DMS 273 (cell line): Measurements from ENCODE around the gene NOP10.
"Not testable (repeated sequence)": the region's sequence is repeated elsewhere in the genome, so short reads cannot be mapped to it uniquely, and the experiment has no call there.

Experiments used
- DNase-seq: peaks from one replicate; lab custom pipeline; 2025; ENCODE audit not compliant: unreplicated experiment; lab: John Stamatoyannopoulos, UW

The NOP10 gene

DNA sequence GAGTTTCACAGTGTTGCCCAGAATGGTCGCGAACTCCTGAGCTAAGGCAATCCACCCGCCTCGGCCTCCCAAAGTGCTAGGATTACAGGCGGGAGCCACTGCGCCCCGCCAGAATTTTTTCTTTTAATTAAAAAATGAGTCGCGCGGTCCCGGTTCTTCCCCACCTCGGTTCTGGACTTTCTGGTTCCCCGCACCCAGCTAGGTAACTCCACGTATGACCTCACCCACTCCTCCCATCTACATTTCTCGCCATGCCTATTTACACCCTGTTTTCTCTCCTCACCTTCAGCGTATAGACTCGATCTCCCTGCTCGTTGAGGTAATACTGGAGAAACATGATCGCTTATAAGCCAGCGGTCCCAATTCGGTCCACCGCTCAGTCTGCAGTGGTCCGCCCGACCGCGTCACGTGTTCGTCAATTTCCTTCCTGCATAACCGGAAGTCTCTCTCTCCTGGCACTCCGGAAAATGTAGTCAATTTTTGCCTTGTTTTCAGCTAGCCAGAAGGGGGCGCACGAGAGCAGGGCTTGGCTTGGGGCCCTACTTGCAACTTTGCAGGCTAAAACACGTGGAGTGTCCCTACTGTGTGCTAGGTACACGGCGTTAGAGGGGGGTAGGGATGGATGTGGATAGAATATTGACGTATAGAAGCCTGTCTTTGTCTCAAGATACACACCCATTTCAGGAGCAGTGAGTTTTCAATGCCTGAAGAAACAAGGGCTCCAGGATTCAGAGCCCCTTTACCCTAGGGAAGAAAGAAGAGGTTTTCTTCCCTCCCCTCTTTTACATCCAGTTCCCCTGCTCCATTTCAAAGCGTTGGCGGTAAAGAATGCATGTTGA, at the start of gene NOP10, which contains the start of gene NUTM1:
Gene NOP10 (minus strand): TSS at position 400 of the 839 bp plus-strand sequence. CDS start 63 bp downstream, at position 337.
Gene NUTM1 (plus strand): TSS at position 579 of the 839 bp plus-strand sequence. CDS start 382 bp downstream, outside the sequence.
- peak; percentile 93 for DNase-seq

DNA sequence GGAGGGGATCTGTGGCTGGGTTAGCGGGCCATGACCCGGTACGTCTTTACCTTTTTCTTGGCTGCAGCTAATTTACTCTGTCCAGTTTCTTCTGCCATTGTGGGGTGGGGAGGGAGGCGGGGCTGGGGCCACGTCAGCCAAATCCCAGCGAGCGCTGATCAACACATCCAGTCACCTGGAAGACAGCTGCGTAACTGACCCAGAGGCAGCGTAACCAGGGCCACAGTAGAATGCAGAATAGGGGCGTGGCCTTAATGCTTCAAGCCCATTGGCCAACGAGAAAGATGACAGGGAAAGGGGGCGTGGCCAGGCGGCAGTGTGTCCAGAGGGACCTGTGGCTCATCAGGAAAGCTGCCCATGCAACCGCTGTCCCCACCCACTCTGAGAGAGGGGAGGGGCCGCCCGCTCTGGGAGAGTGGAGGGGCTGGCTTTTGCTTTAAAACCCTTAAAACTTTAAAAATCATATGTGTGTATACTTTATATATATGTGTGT, 46.7 kb upstream of the NOP10 start:
- DNase-seq = not testable (repeated sequence)

DNA sequence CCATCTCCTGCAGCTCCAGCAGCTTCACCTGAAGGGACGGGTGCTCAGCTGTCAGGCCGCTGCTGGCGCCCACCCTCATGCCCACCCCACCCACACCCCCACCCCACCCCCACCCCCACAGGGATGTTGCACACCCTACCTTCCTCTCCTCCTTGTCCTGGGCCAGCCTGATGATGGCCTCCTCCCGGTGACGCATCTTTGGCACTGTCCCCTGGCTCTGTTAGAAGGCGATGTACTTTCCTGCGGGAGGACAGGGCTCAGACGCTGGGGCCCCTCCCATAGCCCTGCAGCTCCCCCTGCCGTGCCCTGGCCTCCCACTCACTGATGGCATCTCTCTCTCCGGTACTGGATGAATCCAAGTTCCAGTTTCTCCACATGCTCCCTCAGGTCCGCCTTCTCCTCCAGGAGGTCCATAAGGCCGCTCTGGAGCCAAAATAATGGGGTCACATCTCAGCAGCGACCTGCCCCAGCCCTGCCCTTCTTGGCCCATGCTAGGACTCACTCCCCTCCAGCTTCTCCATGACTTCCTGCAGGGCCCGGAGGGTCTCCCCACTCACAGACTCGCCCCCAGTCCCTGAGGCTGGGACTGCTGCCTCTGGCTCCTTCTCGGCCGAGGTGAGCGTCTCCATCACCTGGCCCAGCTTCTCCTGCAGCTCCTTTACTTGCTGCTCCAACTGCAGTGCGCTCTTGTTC, 39.0 kb upstream of the NOP10 start:
- DNase-seq = not testable (repeated sequence)

DNA sequence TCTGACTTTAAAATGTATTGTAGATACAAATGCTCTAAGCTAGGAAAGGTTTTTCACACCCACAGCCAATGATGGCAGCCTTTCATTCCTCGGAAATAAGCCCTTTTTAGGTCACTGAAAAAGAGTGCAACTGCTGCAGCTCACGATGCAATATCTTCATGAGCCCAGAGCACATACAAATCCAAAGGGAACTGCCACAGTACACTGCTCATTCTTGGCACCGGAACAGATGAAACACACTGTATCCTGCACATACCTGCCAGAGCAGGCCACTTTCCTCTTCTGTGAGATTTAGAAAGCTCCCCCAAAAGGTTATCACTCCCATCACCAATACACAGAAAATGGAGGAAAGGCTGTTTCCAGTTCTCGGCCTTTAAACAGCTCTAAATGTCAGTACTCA, 37.6 kb upstream of the NOP10 start:
- not testable (repeated sequence) for DNase-seq

DNA sequence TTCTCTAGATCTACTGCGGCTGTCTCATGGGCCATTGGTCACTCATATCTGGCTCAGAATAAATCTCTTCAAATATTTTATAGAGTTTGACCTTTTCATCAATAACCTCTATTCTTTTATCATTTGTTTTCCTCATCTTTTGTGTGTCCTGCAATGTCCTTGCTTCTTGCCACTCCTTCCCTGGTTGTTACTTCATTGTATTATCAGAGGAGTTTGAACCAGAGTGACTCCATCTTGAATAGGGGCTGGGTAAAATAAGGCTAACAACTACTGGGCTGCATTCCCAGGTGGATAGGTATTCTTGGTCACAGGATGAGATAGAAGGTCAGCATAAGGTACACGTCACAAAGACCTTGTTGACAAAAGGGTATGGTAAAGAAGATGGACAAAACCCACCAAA, 33.9 kb upstream of the NOP10 start:
- no peak for DNase-seq

DNA sequence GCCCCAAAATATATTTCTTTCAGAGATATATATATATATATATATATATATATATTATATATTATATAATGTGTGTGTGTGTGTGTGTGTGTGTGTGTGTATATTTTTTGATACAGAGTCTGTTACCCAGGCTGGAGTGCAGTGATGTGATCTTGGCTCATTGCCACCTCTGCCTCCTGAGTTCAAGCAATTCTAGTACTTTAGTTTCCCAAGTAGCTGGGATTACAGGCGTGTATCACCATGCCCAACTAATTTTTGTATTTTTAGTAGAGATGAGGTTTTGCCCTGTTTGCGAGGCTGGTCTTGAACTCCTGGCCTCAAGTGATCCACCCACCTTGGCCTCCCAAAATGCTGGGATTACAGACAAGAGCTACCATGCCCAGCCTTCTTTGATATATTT, 32.6 kb upstream of the NOP10 start:
- not testable (repeated sequence) for DNase-seq

DNA sequence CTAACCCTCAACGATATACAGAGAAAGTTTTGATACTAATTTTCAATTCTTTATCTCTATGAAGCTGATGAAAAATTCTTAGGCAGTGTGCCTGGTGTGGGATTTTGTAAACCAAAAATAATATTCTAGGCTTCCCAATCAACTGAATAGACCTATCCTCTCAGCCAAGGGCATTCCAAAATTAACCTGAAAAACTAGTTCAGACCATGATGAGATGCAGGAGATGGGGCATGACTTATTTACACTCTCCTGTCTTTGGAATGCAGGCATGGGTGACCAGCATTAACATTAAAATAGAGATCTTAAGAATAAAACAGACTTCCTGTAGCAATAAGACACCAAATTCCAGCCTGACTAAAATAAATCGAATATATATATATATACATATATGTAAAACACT, 31.9 kb upstream of the NOP10 start:
- DNase-seq = no peak

DNA sequence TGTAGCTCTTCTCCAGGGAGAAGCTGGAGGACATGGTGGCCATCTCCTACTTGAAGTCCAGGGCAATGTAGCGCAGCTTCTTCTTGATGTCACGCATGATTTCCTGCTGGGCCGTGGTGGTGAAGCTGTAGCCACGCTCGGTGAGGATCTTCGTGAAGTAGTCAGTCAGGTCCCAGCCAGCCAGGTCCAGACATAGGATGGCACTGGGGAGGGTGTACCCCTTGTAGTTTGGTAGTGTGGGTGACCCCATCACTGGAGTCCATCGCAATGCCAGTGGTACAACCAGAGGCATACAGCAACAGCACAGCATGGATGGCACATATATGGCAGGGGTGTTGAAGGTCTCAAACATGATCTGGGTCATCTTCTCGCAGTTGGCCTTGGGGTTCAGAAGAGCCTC, 31.0 kb upstream of the NOP10 start:
- no peak for DNase-seq

DNA sequence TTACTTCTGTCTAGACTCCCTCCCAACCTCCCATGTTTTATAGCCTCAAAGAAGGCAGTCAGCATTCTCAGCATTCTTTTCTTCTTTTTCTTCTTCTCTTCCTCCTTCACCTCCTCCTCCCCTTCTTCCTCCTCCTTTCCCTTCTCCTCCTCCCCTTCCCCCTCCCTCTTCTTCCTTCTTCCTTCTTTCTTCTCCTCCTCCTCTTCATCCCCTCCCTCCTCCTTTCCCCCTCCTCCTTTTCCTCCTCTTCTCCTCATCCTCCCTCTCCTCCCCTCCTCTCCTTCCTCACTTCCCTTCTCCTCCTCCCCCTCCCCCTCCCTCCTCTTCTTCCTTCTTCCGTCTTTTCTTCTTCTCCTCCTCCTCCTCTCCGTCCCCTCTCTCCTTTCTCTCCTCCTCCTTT, 27.7 kb upstream of the NOP10 start:
- DNase-seq = no peak

DNA sequence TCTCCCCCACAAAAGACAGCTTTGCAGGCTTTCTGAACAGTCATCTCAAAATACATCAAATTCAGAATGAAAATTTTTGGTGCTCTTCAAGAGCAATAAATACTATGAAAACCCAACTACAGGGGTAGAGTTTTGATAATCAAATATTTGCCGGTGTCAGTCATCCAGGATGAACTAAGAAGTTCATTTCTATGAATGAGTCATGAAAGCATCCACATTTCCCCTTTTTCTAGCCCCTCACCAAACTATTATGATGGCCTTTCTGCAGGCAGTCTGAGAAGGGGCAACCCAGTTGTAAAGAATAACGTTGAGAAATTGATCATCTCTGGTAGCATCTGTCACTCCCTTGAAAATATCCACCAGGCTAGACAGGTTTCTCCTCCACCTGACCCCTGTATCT, 27.2 kb upstream of the NOP10 start:
- DNase-seq = no peak

DNA sequence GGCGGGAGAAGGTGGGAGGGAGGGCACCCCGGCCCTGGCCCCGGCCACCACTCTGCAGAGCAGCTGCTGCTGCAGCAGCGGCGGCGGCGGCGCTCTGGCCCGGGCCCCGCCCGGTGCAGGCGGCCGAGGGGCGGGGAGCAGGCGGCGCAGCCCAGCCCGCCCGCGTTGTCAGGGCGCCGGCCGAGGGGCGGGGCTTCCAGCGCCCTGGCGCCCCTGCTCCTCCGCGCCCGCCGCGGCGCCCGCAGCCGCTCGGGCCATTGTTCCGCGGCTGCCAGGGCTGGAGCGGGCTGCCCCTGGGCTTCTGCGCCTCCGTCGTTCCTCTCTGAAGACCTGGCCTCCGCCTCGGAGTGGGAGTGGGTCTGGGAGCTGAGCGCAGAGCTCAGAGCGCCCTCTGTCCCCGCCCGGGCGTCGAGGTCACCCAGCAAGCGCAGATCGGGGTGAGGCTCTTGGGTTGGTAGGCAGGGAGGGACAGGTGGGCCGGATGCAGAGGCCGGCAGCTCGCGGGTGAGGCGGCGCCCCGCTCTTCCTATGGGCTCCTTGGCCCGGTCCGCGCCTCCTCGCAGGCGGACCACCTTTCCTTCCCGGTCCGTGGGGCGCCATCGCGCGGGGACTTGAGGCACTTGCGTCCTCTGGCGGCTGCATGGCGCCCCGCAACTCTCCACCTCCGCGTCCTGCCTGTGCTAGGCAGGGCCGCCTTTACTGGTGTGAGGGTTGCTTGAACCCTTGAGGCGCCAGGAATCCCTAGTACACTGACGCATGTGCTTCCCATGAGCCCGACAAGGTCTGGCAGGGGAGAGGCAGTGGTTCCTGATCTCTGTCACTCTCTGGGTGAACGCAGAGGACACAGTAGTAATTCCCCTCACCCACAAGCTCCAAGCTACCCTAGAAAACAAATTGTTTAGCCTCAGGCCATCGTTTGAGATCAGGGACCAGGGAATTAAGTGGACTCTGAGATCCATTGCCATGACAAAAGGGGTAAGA, 24.5 kb upstream of the NOP10 start, which contains the start of gene LPCAT4:
Gene LPCAT4 (minus strand): TSS at position 96 of the 981 bp plus-strand sequence. CDS start 96 bp downstream, outside the sequence.
- DNase-seq = peak; percentile 92

DNA sequence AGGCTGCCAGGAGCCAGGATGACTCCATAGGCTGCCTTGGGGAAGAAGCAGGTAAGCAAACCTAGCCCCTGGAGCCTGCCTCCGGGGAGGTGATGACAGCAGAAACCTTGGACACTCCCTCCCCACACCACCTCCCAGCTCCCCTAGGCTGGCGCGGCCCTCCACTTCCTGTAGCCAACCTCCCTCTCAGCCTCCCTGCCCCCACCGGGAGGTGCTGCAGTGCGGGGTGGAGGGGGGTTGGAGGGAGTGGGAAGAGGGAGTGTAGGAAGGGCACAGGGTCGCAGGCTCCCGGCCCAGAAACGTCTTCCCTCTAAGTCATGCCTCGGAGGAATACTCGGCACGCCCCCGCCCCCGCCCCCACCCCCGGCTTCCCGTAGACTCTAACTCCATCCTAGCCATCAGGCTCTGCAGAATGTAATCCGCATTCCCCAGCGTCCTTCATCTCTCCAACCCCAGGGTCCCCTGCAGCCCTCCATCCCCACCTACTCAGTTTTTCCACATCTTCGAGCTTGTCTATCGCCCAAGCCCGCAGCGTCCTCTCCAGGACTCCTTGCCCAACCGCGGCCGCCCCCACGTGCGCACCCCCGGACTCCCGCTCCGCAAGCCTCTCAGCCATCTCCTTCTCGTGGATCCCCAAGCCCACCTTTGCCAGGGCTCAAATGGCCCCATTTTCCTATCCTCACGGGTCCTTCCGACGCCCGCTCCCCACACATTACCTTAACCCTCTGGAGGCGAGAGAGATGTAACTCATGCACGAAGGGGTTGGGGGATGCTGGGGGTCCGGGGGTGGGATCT, 23.5 kb upstream of the NOP10 start:
- peak; percentile 59 for DNase-seq

DNA sequence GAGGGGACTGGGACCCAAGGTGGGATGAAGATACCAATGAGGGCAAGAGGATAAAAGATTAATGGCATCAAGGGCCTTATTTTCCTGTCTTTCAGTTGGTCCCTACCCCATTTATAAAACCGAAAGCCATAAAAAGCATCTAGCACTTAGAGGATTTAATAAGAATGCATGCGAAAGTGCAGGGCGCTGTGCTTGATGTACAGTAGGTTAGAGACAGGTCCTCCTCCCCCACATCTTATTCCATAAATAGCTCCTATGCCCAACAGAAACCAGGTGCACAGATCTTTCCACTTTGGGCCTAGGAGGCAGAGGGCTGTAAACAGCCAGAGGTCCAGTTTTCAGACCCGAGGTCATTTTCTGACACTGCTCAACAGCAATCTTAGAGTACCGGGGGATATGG, 22.9 kb upstream of the NOP10 start:
- DNase-seq = no peak

DNA sequence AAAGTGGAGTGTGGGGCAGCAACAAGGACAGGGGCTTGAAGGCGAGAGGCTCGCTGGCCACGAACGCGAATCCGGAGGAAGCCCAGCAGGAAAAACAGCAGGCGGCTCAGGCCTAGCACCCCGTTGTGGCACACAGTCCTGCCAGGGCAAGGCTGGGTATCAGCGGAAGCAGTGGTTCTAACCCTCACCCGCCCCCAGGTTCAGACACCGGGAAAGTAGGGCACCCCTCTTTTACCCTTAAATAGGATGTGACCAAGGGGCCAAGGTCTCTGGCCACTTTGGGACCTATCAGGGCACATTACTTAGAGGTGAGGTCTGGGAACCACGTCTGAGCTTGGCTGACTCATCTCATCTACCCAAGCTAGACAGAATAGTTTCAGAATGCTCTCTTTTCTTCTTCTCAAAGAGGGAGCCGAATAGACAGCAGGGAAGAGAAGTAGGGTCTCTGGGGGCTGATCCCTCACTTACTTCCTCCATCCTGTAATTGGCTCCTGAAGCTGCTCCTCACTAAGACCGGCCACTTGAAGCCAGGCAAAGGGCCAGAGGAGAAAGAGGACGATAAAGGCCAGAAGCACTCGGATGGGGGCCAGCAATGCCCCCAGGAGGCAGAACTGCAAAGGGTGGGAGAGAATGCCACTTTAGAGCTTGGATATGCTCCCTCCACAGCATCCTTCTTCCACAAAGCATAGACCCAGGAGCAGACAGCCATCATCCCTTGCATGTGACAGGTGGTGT, 22.3 kb upstream of the NOP10 start:
- DNase-seq = no peak

DNA sequence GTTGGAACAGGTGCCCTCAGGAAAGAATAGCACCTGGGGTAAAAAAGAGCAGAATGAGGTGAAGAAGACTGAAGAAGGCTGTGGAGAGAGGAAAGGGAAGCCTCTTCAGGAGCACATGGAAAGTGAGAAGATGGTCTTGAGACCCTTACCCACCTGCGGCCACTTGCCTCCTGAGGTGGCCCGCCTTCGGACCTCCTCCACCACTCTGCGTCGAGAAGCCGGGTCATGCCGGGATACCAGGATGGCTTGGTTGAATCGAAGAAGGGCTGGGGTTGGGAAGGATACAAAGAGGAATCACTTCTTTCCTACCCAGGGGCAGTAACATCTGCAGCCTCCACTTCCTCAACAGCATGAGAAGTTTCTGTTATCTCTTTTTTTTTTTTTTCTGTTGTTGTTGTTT, 21.1 kb upstream of the NOP10 start:
- no peak for DNase-seq

DNA sequence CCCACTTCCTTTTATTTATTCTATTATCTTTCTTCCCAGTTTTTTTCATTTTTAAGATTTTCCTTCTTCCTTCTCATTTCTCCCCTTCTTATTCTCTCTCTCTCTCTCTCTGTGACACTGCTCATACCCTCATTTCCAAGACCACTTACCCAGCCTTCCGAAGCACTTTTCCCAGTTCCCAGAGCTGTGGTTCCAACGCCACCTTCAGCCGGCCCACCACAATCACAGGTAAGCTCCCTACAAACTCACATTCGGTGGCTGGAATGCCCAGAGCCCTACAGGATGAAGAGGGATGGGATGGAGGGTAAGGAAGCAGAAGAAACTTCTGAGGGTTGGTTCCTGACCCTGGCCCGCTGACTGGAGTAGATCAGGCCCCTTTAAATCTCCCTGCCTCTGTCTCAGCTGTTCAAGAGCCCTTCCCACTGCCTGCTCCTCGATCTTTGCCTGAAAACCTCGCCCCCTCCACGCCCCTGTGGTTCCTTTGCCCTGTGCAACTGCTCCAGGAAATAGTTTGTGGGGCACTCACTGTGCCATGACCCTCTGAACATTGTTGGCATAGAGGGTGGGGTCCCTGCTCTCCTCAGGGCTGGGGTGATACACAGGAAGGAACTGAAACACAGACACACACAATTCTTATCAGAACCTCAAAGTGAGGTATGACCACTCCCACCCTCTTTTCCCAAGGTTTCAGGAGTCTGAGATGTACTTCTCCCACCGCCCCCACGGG, 19.3 kb upstream of the NOP10 start:
- DNase-seq = no peak

DNA sequence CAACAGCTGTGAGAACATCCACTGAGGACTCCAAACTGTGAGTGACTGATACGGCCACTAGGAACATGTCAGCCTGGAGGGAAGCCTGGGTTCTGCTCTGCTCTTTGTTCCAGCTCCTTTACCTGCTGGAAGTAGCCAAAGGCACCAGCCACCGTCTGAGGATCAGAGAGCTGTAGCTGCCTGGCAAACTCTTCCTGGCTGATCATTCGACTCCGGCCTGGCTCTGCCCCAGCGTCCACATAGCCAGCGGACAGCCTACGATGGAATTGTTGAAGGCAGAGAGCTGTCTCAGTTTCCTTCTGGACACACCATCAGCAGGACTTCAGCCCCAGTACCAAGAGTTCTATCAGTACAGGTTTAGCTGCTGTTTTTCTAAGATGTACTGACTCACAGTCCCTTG, 18.3 kb upstream of the NOP10 start:
- no peak for DNase-seq

DNA sequence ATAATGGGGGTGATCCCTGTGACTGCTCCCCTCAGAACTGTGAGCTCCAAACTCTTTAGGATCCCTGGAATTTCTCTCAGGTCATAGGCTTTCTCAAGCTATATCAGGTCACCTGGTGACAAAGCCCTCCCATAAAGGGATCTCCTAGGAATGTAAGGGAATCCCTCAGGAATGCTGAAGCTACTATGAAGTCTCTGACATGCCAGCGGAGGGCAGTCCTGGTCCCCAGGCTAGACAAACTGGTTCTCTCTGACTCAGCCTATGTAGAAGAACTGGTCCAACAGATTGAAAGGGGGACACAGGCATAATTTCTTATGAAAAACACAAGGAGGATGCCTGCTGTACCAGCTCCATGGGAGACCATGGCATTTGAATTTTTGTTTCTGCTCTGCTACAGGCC, 17.4 kb upstream of the NOP10 start:
- DNase-seq = peak; percentile 1

DNA sequence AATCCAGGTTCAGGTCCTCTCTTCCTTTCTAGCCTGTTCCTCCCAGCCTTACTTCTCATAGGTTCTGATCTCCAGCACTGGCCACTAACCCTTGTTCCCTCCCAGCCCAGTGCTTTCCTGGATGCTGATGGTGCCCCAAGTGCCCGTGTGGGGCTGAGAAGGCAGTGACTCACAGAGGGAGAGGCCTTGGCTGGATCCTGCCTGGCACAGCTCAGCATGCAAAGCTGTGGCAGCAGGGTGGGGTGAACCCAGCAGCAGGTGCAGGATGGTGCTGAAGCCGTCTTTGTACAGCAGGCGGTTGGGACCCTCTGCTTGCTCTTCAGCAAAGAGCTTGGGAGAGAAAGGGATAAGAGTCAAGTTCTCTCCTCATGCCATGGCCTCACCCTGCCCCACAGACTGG, 16.5 kb upstream of the NOP10 start:
- DNase-seq = no peak
